ENCODE measurements around the gene OSMR.

The OSMR gene

GRCh38 chr5:38931731-38932130 lies 85.9 kb downstream of the OSMR start:
- no peak for FAIRE-seq

- no peak for FAIRE-seq
These were observed 87.1 kb downstream of the OSMR start for GRCh38 chr5:38932854-38933408.

- no peak for FAIRE-seq
These were observed 89.6 kb downstream of the OSMR start for GRCh38 chr5:38935437-38935836.

- FAIRE-seq, result no peak
These were observed 90.5 kb downstream of the OSMR start for GRCh38 chr5:38936269-38936668.

GRCh38 chr5:38938424-38938823 lies 92.6 kb downstream of the OSMR start:
- FAIRE-seq, result no peak

GRCh38 chr5:38938973-38939372 lies 93.2 kb downstream of the OSMR start:
- no peak for FAIRE-seq

GRCh38 chr5:38940230-38940858 lies 94.5 kb downstream of the OSMR start:
- FAIRE-seq, result no peak

- no peak for FAIRE-seq
These were observed 96.1 kb downstream of the OSMR start for GRCh38 chr5:38941912-38942311.

GRCh38 chr5:38944282-38944681 lies 98.5 kb downstream of the OSMR start:
- FAIRE-seq, result no peak

GRCh38 chr5:38948501-38948900 lies 102.7 kb downstream of the OSMR start:
- FAIRE-seq, result no peak

GRCh38 chr5:38953426-38954012 lies 107.7 kb downstream of the OSMR start:
- peak; percentile 9 for FAIRE-seq

GRCh38 chr5:38961691-38962090 lies 115.9 kb downstream of the OSMR start:
- FAIRE-seq, result no peak

GRCh38 chr5:38968665-38969064 lies 122.9 kb downstream of the OSMR start:
- FAIRE-seq, result no peak

GRCh38 chr5:38978036-38978435 lies 132.2 kb downstream of the OSMR start:
- FAIRE-seq, result peak; percentile 57

GRCh38 chr5:38979535-38979934 lies 133.7 kb downstream of the OSMR start:
- no peak for FAIRE-seq

Data from A204.1 (cell line).